Chondrocyte (in vitro differentiated cells): ENCODE measurements around the gene LILRA2. TPM values are rescaled to one million over a fixed set of nuclear protein-coding genes. Genes with fewer than 3 reads are reported as not detected.

Experiments
- DNase-seq: peaks from one replicate; pipeline ENCODE4 v3.0.0; 2021; ENCODE audit warnings: mixed read lengths, low spot score
- H3K27ac Mint-ChIP-seq: one replicate; pipeline ENCODE4 v1.8.0; 2021; ENCODE audit warnings: mild to moderate bottlenecking, moderate library complexity, mixed read lengths; ENCODE audit not compliant: unreplicated experiment
- H3K27me3 Mint-ChIP-seq: 2 replicates; pipeline ENCODE4 v1.8.0; 2021; ENCODE audit warnings: low read depth, mixed read lengths
- H3K36me3 Mint-ChIP-seq: 2 replicates; pipeline ENCODE4 v1.8.0; 2021; ENCODE audit warnings: low read depth, mixed read lengths
- H3K4me1 Mint-ChIP-seq: 2 replicates; pipeline ENCODE4 v1.8.0; 2021; ENCODE audit warnings: low read depth, mild to moderate bottlenecking, mixed read lengths
- H3K4me3 Mint-ChIP-seq: one replicate; pipeline ENCODE4 v1.8.0; 2021; ENCODE audit warnings: mild to moderate bottlenecking, moderate library complexity, mixed read lengths; ENCODE audit not compliant: unreplicated experiment
- H3K9me3 Mint-ChIP-seq: 2 replicates; pipeline ENCODE4 v1.8.0; 2021; ENCODE audit warnings: low read depth, mixed read lengths
- CTCF ChIP-seq: fragments of 200-600 bp; sonication (generic); IDR thresholded peaks from 2 replicates; pipeline ENCODE4 v1.5.0; 2021; ENCODE audit warnings: antibody characterized with exemption, mild to moderate bottlenecking, moderate library complexity
- long read RNA-seq: library from polyadenylated mRNA; stranded (forward); transcript quantifications from one replicate; pipeline ENCODE4 v2.0.0, GENCODE V29; 2021
- total RNA-seq: library from RNA; stranded (reverse); gene quantifications from 3 replicates; pipeline ENCODE4 v1.2.1, GENCODE V29; 2021

The LILRA2 gene
- not detected in 3 replicates for total RNA-seq
- long read RNA-seq = 0 reads

- no peaks in the 10 kb centered on the region for H3K27me3 Mint-ChIP-seq
- peaks cover 24% of the 10 kb centered on the region for H3K9me3 Mint-ChIP-seq
- no peaks in the 10 kb centered on the region for H3K4me1 Mint-ChIP-seq
- no peak within 1 kb of the TSS for H3K4me3 Mint-ChIP-seq
- H3K27ac Mint-ChIP-seq = no peak within 1 kb of the TSS
- no peak for TF ChIP-seq CTCF
- no peaks in the 10 kb centered on the region for H3K36me3 Mint-ChIP-seq
- no peak for DNase-seq
These were observed at the start of gene LILRA2 for GRCh38 chr19:54573330-54573872. Gene LILRA2, plus strand, starts transcription at chr19:54573790. Its CDS starts 89 bp downstream, at chr19:54573879.

- H3K27me3 Mint-ChIP-seq = no peaks in the 10 kb centered on the region
- TF ChIP-seq CTCF = no peak
- H3K4me3 Mint-ChIP-seq = no peak overlapping the region
- H3K4me1 Mint-ChIP-seq = no peaks in the 10 kb centered on the region
- no peak for DNase-seq
- H3K27ac Mint-ChIP-seq = no peak overlapping the region
- H3K9me3 Mint-ChIP-seq = peaks cover 28% of the 10 kb centered on the region
- H3K36me3 Mint-ChIP-seq = no peaks in the 10 kb centered on the region
These were observed 48.0 kb upstream of the LILRA2 start for GRCh38 chr19:54525636-54526035.

- TF ChIP-seq CTCF = no peak
- H3K36me3 Mint-ChIP-seq = no peaks in the 10 kb centered on the region
- H3K27me3 Mint-ChIP-seq = no peaks in the 10 kb centered on the region
- H3K4me1 Mint-ChIP-seq = no peaks in the 10 kb centered on the region
- H3K4me3 Mint-ChIP-seq = no peak overlapping the region
- DNase-seq = no peak
- no peak overlapping the region for H3K27ac Mint-ChIP-seq
- H3K9me3 Mint-ChIP-seq = peaks cover 23% of the 10 kb centered on the region
These were observed 46.6 kb upstream of the LILRA2 start for GRCh38 chr19:54526972-54527371.

GRCh38 chr19:54530866-54531265 is 42.7 kb upstream of the LILRA2 start:
- no peaks in the 10 kb centered on the region for H3K4me1 Mint-ChIP-seq
- no peak for DNase-seq
- H3K4me3 Mint-ChIP-seq = no peak overlapping the region
- H3K9me3 Mint-ChIP-seq = peaks cover 18% of the 10 kb centered on the region
- H3K36me3 Mint-ChIP-seq = no peaks in the 10 kb centered on the region
- H3K27ac Mint-ChIP-seq = no peak overlapping the region
- no peak for TF ChIP-seq CTCF
- no peaks in the 10 kb centered on the region for H3K27me3 Mint-ChIP-seq

GRCh38 chr19:54532528-54532927 is 41.1 kb upstream of the LILRA2 start:
- Mint-ChIP-seq H3K36me3 (no peaks in the 10 kb centered on the region), H3K4me1 (no peaks in the 10 kb centered on the region), H3K9me3 (peaks cover 14% of the 10 kb centered on the region), H3K27ac (no peak overlapping the region), H3K4me3 (no peak overlapping the region), H3K27me3 (no peaks in the 10 kb centered on the region)
- no peak for TF ChIP-seq CTCF
- DNase-seq = no peak
